Breast epithelium (tissue), 4 donors: ENCODE measurements around the gene MINAR1. TPM values are rescaled to one million over a fixed set of nuclear protein-coding genes. Genes with fewer than 3 reads are reported as not detected.

Experiments
- DNase-seq, 2 donors: peaks; one replicate each; pipeline ENCODE4 v3.0.0-alpha.2; 2019; ENCODE audit warnings: low spot score in 2 of 2
- H3K27ac ChIP-seq, 2 donors: fragments of 200-600 bp; sonication (generic) in 1 of 2; one replicate each; pipeline ENCODE4 v1.5.1; 2016 to 2019; ENCODE audit warnings: mild to moderate bottlenecking in 1 of 2
- H3K27me3 ChIP-seq, 2 donors: fragments of 200-600 bp; sonication (generic) in 1 of 2; one replicate each; pipeline versions ENCODE4 v1.5.1 to v1.6.0; 2017 to 2019; ENCODE audit warnings: control low read depth in 1 of 2, mild to moderate bottlenecking in 1 of 2
- H3K36me3 ChIP-seq: fragments of 200-600 bp; one replicate; pipeline ENCODE4 v1.5.1; 2019
- H3K4me1 ChIP-seq, 2 donors: fragments of 200-600 bp; sonication (generic); one replicate each; pipeline ENCODE4 v1.5.1; 2016 to 2019; ENCODE audit warnings: control low read depth in 1 of 2
- H3K4me3 ChIP-seq, 3 donors: fragments of 200-600 bp; sonication (generic); 1 replicate in 2 of 3; 2 replicates in 1 of 3; pipeline ENCODE4 v1.5.1; 2016 to 2019; ENCODE audit warnings: mild to moderate bottlenecking in 3 of 3, moderate library complexity in 2 of 3
- H3K9me3 ChIP-seq, 2 donors: fragments of 200-600 bp; sonication (generic) in 1 of 2; one replicate each; pipeline ENCODE4 v1.5.1; 2016 to 2019; ENCODE audit warnings: control low read depth in 1 of 2
- CTCF ChIP-seq, 3 donors: fragments of 450-650 bp; IDR thresholded peaks; one replicate each; pipeline ENCODE4 v1.5.1; 2016 to 2017; ENCODE audit warnings: antibody characterized with exemption in 3 of 3, mild to moderate bottlenecking in 3 of 3, moderate library complexity in 3 of 3
- POLR2A ChIP-seq: fragments of 450-650 bp; IDR thresholded peaks from one replicate; pipeline ENCODE4 v1.6.1; 2016; ENCODE audit warnings: antibody characterized with exemption, mild to moderate bottlenecking, moderate library complexity
- POLR2AphosphoS5 ChIP-seq, 3 donors: sonication (generic); formaldehyde crosslinking; IDR thresholded peaks; one replicate each; pipeline ENCODE4 v1.6.1; 2017; ENCODE audit warnings: antibody characterized with exemption in 3 of 3
- intact Hi-C: fragments of 100-400 bp; cut with DNase I; formaldehyde crosslinking; loops from one replicate; pipeline ENCODE4 v1.15.1; 2023; ENCODE audit warnings: low total_unique reads
- total RNA-seq, 3 donors: library from RNA; depleted of rRNA; stranded (reverse); fragments of >200 nt; gene quantifications; one replicate each; pipeline ENCODE4 v1.1.0, GENCODE V29; 2016

MINAR1 gene
- total RNA-seq, 3 donors from 2014 or later = 0.16 to 1.0 (median 0.66) TPM

GRCh38 chr15:79437275-79438000 is 5.3 kb downstream of the MINAR1 start:
- intact Hi-C loops = no loop called here
- TF ChIP-seq POLR2A (no peak), POLR2AphosphoS5 (IDR thresholded peaks at IDR 0.05) (no peak), CTCF (IDR thresholded peaks at IDR 0.05) (no peak)
- H3K4me3 ChIP-seq = no peak overlapping the region
- H3K36me3 ChIP-seq = no peaks in the 10 kb centered on the region
- H3K9me3 ChIP-seq = no peaks in the 10 kb centered on the region
- no peaks in the 10 kb centered on the region for H3K4me1 ChIP-seq
- H3K27me3 ChIP-seq = peaks cover 0 to 7% of the 10 kb centered on the region in 2 donors
- H3K27ac ChIP-seq = no peak overlapping the region
- DNase-seq = no peak

- H3K27ac ChIP-seq = no peak overlapping the region
- no peak for DNase-seq
- H3K36me3 ChIP-seq = no peaks in the 10 kb centered on the region
- H3K9me3 ChIP-seq = no peaks in the 10 kb centered on the region
- no peak for TF ChIP-seq POLR2AphosphoS5 (IDR thresholded peaks at IDR 0.05)
- TF ChIP-seq CTCF (IDR thresholded peaks at IDR 0.05) = no peak
- no peak for TF ChIP-seq POLR2A
- H3K4me3 ChIP-seq = no peak overlapping the region
- no peaks in the 10 kb centered on the region for H3K27me3 ChIP-seq
- intact Hi-C loops = no loop called here
- H3K4me1 ChIP-seq = no peaks in the 10 kb centered on the region
Observed at GRCh38 chr15:79439236-79439635, 7.1 kb downstream of the MINAR1 start.

- intact Hi-C loops = no loop called here
- TF ChIP-seq POLR2AphosphoS5 (IDR thresholded peaks at IDR 0.05) (no peak), CTCF (IDR thresholded peaks at IDR 0.05) (no peak), POLR2A (no peak)
- H3K4me1 ChIP-seq = no peaks in the 10 kb centered on the region
- peaks cover 0 to under 1% of the 10 kb centered on the region in 2 donors for H3K9me3 ChIP-seq
- H3K27me3 ChIP-seq = no peaks in the 10 kb centered on the region
- no peak for DNase-seq
- H3K4me3 ChIP-seq = no peak overlapping the region
- H3K36me3 ChIP-seq = no peaks in the 10 kb centered on the region
- H3K27ac ChIP-seq = no peak overlapping the region
Observed at GRCh38 chr15:79440355-79440908, 8.3 kb downstream of the MINAR1 start.

- no peak for DNase-seq
- Histone ChIP-seq H3K36me3 (no peaks in the 10 kb centered on the region), H3K4me1 (no peaks in the 10 kb centered on the region), H3K27me3 (no peaks in the 10 kb centered on the region), H3K9me3 (peaks cover 5 to 9% of the 10 kb centered on the region in 2 donors), H3K4me3 (no peak overlapping the region), H3K27ac (no peak overlapping the region)
- TF ChIP-seq POLR2AphosphoS5 (IDR thresholded peaks at IDR 0.05) (no peak), CTCF (IDR thresholded peaks at IDR 0.05) (no peak), POLR2A (no peak)
- intact Hi-C loops = no loop called here
Observed at GRCh38 chr15:79442911-79443310, 10.8 kb downstream of the MINAR1 start.

- TF ChIP-seq CTCF (IDR thresholded peaks at IDR 0.05) (no peak), POLR2A (no peak), POLR2AphosphoS5 (IDR thresholded peaks at IDR 0.05) (no peak)
Observed at GRCh38 chr15:79447060-79447459, 14.9 kb downstream of the MINAR1 start.

More at GRCh38 chr15:79447060-79447459, 14.9 kb downstream of the MINAR1 start:
- Histone ChIP-seq H3K9me3 (peaks cover 5 to 9% of the 10 kb centered on the region in 2 donors), H3K36me3 (no peaks in the 10 kb centered on the region), H3K27ac (no peak overlapping the region), H3K27me3 (peaks cover 0 to 8% of the 10 kb centered on the region in 2 donors), H3K4me1 (no peaks in the 10 kb centered on the region), H3K4me3 (no peak overlapping the region)
- intact Hi-C loops = no loop called here
- no peak for DNase-seq
